CD4-positive, alpha-beta T cell (primary cell): ENCODE data around the gene PTGFRN. TPM values are rescaled to one million over a fixed set of nuclear protein-coding genes. Genes with fewer than 3 reads are reported as not detected.

Experiments
- ATAC-seq: fragments of 200-7000 bp; cut with Tn5 transposase; one replicate; pipeline ENCODE4 v1.10.0; 2022; ENCODE audit warnings: mild to moderate bottlenecking; ENCODE audit not compliant: poor library complexity
- CTCF ChIA-PET: fragments of 350-600 bp; sonication (Branson Sonifier 250); formaldehyde crosslinking; loops from one replicate; lab custom pipeline; 2021; ENCODE audit warnings: antibody characterized with exemption, inconsistent platforms; lab: Charles Lee
- POLR2A ChIA-PET: fragments of 350-600 bp; sonication (Branson Sonifier 250); formaldehyde crosslinking; loops from one replicate; lab custom pipeline; 2021; ENCODE audit warnings: antibody characterized with exemption, inconsistent platforms; lab: Charles Lee
- DNase-seq, 14 experiments: peaks; one replicate each; pipeline ENCODE4 v3.0.0-alpha.2; 2013 to 2020; ENCODE audit warnings: mixed read lengths in 2 of 14
- H3K27ac ChIP-seq, 2 donors: one replicate each; pipeline versions ENCODE4 v1.5.1 to v1.7.0; 2013; ENCODE audit warnings: low read length in 2 of 2, low read depth in 1 of 2, mild to moderate bottlenecking in 1 of 2
- H3K27me3 ChIP-seq, 2 experiments: 1 replicate in 1 of 2; 2 replicates in 1 of 2; pipeline versions ENCODE4 v1.6.1 to v1.7.0; 2013; ENCODE audit warnings: low read length in 2 of 2, control low read depth in 1 of 2, mild to moderate bottlenecking in 1 of 2, moderate library complexity in 1 of 2; ENCODE audit not compliant: insufficient read depth in 2 of 2, control insufficient read depth in 1 of 2
- H3K36me3 ChIP-seq: one replicate; pipeline ENCODE4 v1.6.1; 2013; ENCODE audit warnings: low read length, control low read depth; ENCODE audit not compliant: insufficient read depth
- H3K4me1 ChIP-seq: one replicate; pipeline ENCODE4 v1.6.1; 2013; ENCODE audit warnings: low read length, control low read depth; ENCODE audit not compliant: insufficient read depth
- H3K4me3 ChIP-seq: one replicate; pipeline ENCODE4 v1.5.1; 2013; ENCODE audit warnings: mild to moderate bottlenecking, low read length, moderate library complexity
- H3K9me3 ChIP-seq, 2 experiments: 1 replicate in 1 of 2; 2 replicates in 1 of 2; pipeline versions ENCODE4 v1.6.1 to v1.7.0; 2013; ENCODE audit warnings: low read length in 2 of 2, mild to moderate bottlenecking in 2 of 2, control low read depth in 1 of 2, moderate library complexity in 1 of 2; ENCODE audit not compliant: control insufficient read depth in 1 of 2, insufficient read depth in 1 of 2
- H3K27ac Mint-ChIP-seq: one replicate; pipeline ENCODE4 v1.8.0; 2020; ENCODE audit warnings: mixed read lengths
- H3K27me3 Mint-ChIP-seq: one replicate; pipeline ENCODE4 v1.8.0; 2021; ENCODE audit warnings: mixed read lengths
- H3K36me3 Mint-ChIP-seq: one replicate; pipeline ENCODE4 v1.8.0; 2021; ENCODE audit warnings: low read depth, mixed read lengths
- H3K4me1 Mint-ChIP-seq: one replicate; pipeline ENCODE4 v1.8.0; 2021; ENCODE audit warnings: low read depth, mixed read lengths
- H3K4me3 Mint-ChIP-seq: one replicate; pipeline ENCODE4 v1.8.0; 2020; ENCODE audit warnings: mild to moderate bottlenecking, mixed read lengths
- H3K9me3 Mint-ChIP-seq: one replicate; pipeline ENCODE4 v1.8.0; 2020; ENCODE audit warnings: mixed read lengths
- intact Hi-C, 2 experiments: fragments of 100-400 bp; cut with DNase I in 1 of 2; cut with micrococcal nuclease in 1 of 2; formaldehyde crosslinking; loops; one replicate each; pipeline versions ENCODE4 v1.15.1 to v1.9.0; 2023 to 2025; cut with DNase I, micrococcal nuclease
- total RNA-seq, 174 experiments: library from RNA in 2 of 174; stranded (reverse) in 2 of 174; gene quantifications; one replicate each; pipeline ENCODE4 v1.2.3 and lab custom pipeline; 2021 to 2026
- TF ChIP-seq, protein P1 (sequence below): fragments of 200-600 bp; IDR thresholded peaks from one replicate; pipeline ENCODE4 v1.8.0; 2022; ENCODE audit warnings: antibody characterized with exemption, mild to moderate bottlenecking

Gene PTGFRN
- total RNA-seq, 2 experiments from 2014 or later, result 0.38 to 0.45 TPM

DNA sequence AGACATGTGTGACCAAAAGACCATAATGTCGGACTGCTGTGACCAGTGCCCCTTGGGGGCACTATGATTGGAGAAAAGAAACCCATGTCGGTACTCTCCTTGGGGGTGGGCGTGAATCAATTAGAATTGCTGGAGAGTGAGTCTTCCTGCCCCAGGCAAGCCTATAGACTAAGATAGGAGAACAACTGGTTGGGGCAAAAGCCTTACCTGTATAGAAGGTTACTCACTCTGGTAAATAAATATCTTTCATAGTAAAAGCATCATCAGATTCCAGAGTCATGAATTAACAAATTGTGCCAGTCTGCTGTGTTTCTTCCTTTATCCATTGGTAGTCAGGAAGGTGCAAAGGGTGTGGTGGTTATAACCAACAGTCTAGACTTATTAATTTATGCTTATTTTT is 2.9 kb upstream of the PTGFRN start:
- Histone ChIP-seq H3K27me3 (peaks cover 0 to 9% of the 10 kb centered on the region in 2 experiments), H3K36me3 (no peaks in the 10 kb centered on the region), H3K9me3 (no peaks in the 10 kb centered on the region), H3K4me1 (peaks cover 20% of the 10 kb centered on the region), H3K27ac (no peak overlapping the region), H3K4me3 (no peak overlapping the region)
- H3K36me3 Mint-ChIP-seq, result no peaks in the 10 kb centered on the region
- TF ChIP-seq, protein P1, sequence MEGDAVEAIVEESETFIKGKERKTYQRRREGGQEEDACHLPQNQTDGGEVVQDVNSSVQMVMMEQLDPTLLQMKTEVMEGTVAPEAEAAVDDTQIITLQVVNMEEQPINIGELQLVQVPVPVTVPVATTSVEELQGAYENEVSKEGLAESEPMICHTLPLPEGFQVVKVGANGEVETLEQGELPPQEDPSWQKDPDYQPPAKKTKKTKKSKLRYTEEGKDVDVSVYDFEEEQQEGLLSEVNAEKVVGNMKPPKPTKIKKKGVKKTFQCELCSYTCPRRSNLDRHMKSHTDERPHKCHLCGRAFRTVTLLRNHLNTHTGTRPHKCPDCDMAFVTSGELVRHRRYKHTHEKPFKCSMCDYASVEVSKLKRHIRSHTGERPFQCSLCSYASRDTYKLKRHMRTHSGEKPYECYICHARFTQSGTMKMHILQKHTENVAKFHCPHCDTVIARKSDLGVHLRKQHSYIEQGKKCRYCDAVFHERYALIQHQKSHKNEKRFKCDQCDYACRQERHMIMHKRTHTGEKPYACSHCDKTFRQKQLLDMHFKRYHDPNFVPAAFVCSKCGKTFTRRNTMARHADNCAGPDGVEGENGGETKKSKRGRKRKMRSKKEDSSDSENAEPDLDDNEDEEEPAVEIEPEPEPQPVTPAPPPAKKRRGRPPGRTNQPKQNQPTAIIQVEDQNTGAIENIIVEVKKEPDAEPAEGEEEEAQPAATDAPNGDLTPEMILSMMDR, result no peak
- ChIA-PET POLR2A (no interaction called here), CTCF (no interaction called here)
- no peak overlapping the region for H3K27ac Mint-ChIP-seq
- no peaks in the 10 kb centered on the region for H3K9me3 Mint-ChIP-seq
- peak overlapping the region; percentile 58 for H3K4me3 Mint-ChIP-seq
- intact Hi-C loops, result no loop called here
- no peaks in the 10 kb centered on the region for H3K27me3 Mint-ChIP-seq
- H3K4me1 Mint-ChIP-seq, result no peaks in the 10 kb centered on the region
- no peak for DNase-seq
- no peak for ATAC-seq

DNA sequence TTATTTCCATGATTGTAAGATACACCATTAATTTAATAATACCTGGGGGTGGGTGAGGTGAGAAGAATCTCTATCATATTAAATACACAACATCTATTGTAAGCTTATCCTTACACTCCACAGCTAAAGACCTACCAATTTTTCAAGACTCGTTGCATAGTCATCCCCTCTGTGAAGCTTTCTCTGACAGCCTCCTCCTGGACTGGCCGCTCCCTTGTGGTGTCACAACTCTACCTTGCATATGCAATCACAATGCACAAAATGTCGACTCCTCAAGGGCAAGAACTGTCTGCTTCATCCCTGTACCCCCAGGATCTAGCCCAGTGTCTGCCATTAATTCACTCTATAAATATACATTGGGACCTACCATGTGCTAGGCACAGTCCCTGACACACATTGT is 2.4 kb upstream of the PTGFRN start:
- intact Hi-C loops, result no loop called here
- Histone ChIP-seq H3K4me1 (peaks cover 20% of the 10 kb centered on the region), H3K27ac (no peak overlapping the region), H3K27me3 (peaks cover 0 to 9% of the 10 kb centered on the region in 2 experiments), H3K9me3 (no peaks in the 10 kb centered on the region), H3K4me3 (no peak overlapping the region), H3K36me3 (no peaks in the 10 kb centered on the region)
- no peak overlapping the region for H3K4me3 Mint-ChIP-seq
- H3K4me1 Mint-ChIP-seq, result no peaks in the 10 kb centered on the region
- CTCF ChIA-PET, result no interaction called here
- ATAC-seq, result no peak
- H3K36me3 Mint-ChIP-seq, result no peaks in the 10 kb centered on the region
- POLR2A ChIA-PET, result no interaction called here
- no peaks in the 10 kb centered on the region for H3K27me3 Mint-ChIP-seq
- no peak for DNase-seq
- H3K9me3 Mint-ChIP-seq, result no peaks in the 10 kb centered on the region
- no peak overlapping the region for H3K27ac Mint-ChIP-seq
- TF ChIP-seq, protein P1, result no peak

DNA sequence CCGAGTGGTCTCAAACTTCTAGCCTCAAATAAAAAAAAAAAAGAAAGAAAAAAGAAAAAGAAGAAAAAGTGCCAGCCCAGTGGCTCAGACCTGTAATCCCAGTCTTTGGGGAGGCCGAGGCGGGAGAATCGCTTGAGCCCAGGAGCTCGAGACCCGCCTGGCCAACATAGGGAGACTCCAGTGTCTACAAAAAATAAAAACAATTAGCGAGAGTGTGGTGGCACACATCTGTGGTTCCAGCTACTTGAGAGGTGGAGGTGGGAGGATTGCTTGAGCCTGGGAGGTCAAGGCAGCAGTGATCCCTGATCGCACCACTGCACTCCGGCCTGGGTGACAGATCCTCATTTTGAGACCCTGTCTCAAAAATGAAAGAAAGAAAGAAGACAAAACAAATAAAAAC is 1.4 kb upstream of the PTGFRN start:
- Mint-ChIP-seq H3K4me3 (peak overlapping the region; percentile 62), H3K9me3 (no peaks in the 10 kb centered on the region)
- POLR2A ChIA-PET, result no interaction called here

More for the DNA sequence above, 1.4 kb upstream of the PTGFRN start:
- H3K27ac ChIP-seq, result no peak overlapping the region
- H3K27me3 ChIP-seq, result peaks cover 0 to 9% of the 10 kb centered on the region in 2 experiments
- no peaks in the 10 kb centered on the region for H3K9me3 ChIP-seq
- no peak overlapping the region for H3K27ac Mint-ChIP-seq
- intact Hi-C loops, result no loop called here
- CTCF ChIA-PET, result no interaction called here
- TF ChIP-seq, protein P1, result no peak
- ATAC-seq, result no peak
- no peak for DNase-seq
- no peak overlapping the region for H3K4me3 ChIP-seq
- no peaks in the 10 kb centered on the region for H3K36me3 Mint-ChIP-seq
- no peaks in the 10 kb centered on the region for H3K27me3 Mint-ChIP-seq
- H3K4me1 Mint-ChIP-seq, result no peaks in the 10 kb centered on the region
- H3K4me1 ChIP-seq, result peaks cover 20% of the 10 kb centered on the region
- H3K36me3 ChIP-seq, result no peaks in the 10 kb centered on the region
